IPS-18a (cell line): ENCODE results near the gene ZBTB42.

Experiments used
- H3K27ac ChIP-seq: one replicate; pipeline ENCODE4 v1.5.1; 2013; ENCODE audit warnings: low read length
- H3K27me3 ChIP-seq: one replicate; pipeline ENCODE4 v1.6.1; 2013; ENCODE audit warnings: mild to moderate bottlenecking, low read length; ENCODE audit not compliant: control insufficient read depth, insufficient read depth
- H3K36me3 ChIP-seq: one replicate; pipeline ENCODE4 v1.6.1; 2013; ENCODE audit warnings: low read depth, low read length; ENCODE audit not compliant: control insufficient read depth
- H3K4me1 ChIP-seq: one replicate; pipeline ENCODE4 v1.6.1; 2013; ENCODE audit warnings: low read depth, low read length; ENCODE audit not compliant: control insufficient read depth
- H3K4me3 ChIP-seq: one replicate; pipeline ENCODE4 v1.5.1; 2013; ENCODE audit warnings: low read length
- H3K9ac ChIP-seq: one replicate; pipeline ENCODE4 v1.6.1; 2013; ENCODE audit warnings: mild to moderate bottlenecking, low read length, moderate library complexity
- H3K9me3 ChIP-seq: one replicate; pipeline ENCODE4 v1.6.1; 2013; ENCODE audit warnings: low read depth, low read length; ENCODE audit not compliant: control insufficient read depth

Gene ZBTB42

DNA sequence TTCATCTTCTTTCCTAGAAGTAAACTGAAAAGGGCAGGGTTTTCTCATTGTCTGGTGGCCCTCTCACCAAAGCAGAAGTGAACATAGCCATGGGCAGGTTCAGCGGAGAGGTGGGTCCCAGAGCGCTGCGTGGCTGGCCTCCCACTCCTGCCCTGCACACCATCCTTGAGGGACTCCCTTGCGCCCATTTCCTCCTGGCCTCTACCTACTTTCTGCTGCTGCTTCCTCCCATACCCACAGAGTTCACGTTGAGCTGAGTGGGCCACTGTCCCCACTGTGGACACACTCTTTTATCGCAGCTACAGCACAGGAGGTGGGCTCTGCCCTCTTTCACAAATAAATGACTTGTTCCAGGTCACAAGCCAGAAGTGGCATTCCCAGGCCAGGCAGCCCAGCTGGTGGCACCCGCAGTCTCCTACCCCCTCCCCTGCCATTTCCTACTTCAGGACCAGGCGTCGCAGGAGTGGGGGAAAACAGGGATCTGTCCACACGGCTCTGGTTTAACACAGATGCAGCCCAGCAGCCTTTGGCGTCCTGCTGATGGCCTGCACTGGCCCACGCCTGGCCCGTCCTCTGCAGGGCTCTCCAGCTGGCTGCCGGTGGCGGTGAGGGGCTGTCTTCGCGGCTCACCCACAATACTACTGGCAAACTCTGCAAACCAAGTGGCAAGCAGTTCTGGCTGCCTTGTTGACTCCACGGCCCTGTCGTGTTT is 43.1 kb upstream of the ZBTB42 start:
- Histone ChIP-seq H3K4me1 (peaks cover 5% of the 10 kb centered on the region), H3K27ac (no peak overlapping the region), H3K9ac (no peak overlapping the region), H3K9me3 (no peaks in the 10 kb centered on the region), H3K27me3 (no peaks in the 10 kb centered on the region), H3K4me3 (no peak overlapping the region), H3K36me3 (peaks cover 40% of the 10 kb centered on the region)

DNA sequence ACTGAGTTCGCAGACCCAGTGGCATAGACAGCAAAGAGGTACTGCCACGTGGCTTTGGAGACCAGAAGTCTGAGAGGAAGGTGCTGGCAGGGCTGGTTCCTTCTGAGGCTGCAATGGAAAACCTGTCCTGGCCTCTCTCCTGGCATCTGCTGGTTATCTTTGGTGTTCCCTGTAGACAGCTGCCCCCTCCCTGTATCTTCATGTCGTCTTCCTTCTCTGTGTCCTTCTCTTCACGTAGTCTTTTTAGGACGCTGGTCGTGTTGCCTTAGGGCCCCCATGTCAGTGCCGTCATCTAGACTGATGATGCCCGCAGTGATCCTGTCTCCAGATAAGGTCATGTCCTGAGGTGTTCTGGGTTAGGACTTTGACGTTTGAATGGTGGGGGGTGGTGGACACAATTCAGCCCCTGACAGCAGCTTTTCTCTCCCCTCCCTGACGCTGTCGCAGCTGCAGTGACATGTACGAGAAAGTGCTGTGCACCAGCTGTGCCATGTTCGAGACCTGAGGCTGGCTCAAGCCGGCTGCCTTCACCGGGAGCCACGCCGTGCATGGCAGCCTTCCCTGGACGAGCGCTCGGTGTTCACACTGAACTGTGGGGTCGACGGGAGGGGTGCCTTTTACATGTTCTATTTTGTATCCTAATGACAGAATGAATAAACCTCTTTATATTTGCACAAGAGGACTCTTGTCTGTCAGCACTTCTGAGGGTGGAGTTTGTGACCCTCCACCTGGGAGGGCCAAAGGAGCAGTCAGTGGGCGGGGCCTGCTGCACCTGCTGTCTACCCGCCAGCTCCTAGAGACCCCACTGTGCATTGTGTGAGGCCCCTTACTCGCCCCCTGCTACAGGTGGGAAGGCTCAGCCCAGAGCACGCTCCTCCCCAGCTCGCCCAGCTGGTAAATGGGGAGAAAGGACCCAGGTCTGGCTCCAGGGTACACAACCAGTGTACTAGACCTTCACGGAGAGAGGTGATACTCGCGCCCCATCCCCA is 41.6 kb upstream of the ZBTB42 start:
- Histone ChIP-seq H3K36me3 (peaks cover 40% of the 10 kb centered on the region), H3K27me3 (no peaks in the 10 kb centered on the region), H3K9me3 (no peaks in the 10 kb centered on the region), H3K27ac (no peak overlapping the region), H3K9ac (no peak overlapping the region), H3K4me3 (no peak overlapping the region), H3K4me1 (peaks cover under 1% of the 10 kb centered on the region)

DNA sequence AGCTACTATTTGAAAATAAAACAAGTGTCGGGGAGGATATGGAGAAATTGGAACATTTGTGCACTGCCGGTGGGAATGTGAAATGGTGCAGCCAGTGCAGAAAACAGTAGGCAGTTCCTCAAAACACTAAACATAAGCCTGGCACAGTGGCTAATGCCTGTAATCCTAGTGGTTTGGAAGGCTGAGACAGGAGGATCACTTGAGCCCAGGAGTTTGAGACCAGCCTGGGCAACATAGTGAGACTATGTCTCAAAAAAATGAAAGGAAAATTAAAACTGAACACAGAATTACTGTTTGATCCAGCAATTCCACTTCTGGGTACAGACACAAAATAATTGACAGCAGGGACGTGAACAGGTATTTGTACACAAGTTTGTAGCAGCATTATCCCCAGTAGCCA is 35.4 kb upstream of the ZBTB42 start:
- Histone ChIP-seq H3K9ac (no peak overlapping the region), H3K36me3 (no peaks in the 10 kb centered on the region), H3K27ac (no peak overlapping the region), H3K4me1 (peaks cover 4% of the 10 kb centered on the region), H3K9me3 (no peaks in the 10 kb centered on the region), H3K4me3 (no peak overlapping the region), H3K27me3 (no peaks in the 10 kb centered on the region)

DNA sequence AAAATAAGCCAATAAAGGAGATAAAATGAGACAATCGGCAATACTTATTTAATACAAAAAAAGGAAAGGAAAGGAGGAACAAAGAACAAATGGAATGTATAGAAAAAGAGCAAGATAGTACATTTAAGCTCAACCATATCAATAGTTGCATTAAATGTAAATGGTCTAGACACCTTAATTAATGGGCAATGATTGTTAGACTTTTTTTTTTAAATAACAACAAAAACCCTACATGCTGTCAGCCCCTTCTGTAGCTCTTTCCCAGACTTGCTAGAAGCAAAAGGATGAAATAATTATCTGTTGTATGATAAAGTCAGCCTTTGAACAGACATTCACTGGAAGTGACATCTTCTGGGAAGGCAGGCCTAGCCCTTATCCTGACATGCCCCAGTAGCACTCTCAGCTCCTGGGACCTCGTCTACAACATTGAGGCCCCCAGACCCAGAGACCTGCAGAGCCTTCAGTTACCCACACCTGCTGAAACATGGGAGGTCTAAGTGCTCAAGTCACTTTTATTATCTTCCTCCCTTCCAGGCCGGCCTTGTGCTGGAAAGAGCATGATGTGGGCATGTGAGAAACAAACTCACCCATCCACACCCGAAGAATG is 34.5 kb upstream of the ZBTB42 start:
- Histone ChIP-seq H3K4me3 (no peak overlapping the region), H3K4me1 (peaks cover 4% of the 10 kb centered on the region), H3K27me3 (no peaks in the 10 kb centered on the region), H3K9me3 (no peaks in the 10 kb centered on the region), H3K9ac (no peak overlapping the region), H3K27ac (no peak overlapping the region), H3K36me3 (peaks cover 7% of the 10 kb centered on the region)

DNA sequence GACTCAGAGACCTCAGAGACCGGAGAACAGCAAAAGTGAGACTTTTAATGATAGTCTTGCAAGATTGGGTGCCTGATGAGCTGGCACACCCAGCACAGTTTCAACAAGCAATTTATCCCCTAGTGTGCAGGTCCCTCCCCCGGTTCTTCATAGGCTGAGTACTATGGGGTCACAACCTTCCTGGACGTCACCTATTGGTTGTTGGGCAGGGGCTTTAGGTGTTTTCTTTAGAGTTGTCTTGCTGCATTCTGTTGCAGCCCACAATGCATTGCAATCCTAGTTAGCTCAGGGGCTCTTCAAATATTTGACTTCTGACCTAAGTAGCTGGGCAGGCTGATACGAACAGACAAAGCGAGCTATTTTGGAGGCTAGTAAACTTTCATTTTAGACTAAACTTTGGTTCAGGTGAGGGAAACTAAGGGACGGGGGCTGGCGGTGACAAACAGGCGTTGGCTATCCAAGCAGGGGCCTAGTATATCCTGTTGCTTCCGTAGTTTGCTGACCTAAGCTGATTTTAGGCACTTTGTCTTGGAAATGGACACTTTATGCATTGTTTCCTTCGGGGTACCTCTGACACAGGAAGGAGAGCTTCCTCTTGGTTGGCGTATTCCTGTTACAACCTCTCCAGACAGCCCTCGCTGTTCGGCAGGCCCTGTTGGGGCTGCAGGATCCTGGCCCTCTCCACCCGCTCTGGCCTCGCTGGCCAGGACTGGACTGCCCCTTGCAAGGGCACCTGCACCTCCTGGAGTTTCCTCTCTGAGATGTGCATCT is 33.9 kb upstream of the ZBTB42 start:
- no peak overlapping the region for H3K9ac ChIP-seq
- H3K27ac ChIP-seq: no peak overlapping the region
- H3K4me3 ChIP-seq: no peak overlapping the region

DNA sequence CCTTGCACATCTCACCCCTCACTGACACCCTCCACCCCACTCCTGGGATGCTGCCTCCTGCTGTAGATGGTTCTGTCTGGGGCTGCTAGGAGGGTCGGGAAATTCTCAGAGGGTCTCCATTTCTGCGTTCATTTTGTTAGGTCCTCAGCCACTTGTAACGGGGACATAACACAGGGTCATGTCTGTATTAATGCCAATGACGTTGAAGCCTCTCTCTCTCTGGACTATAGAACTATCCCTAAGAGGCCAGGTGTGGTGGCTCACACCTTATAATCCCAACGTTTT is 33.3 kb upstream of the ZBTB42 start:
- Histone ChIP-seq H3K9me3 (no peaks in the 10 kb centered on the region), H3K9ac (no peak overlapping the region), H3K4me1 (peaks cover 4% of the 10 kb centered on the region), H3K27me3 (no peaks in the 10 kb centered on the region), H3K36me3 (peaks cover 17% of the 10 kb centered on the region), H3K4me3 (no peak overlapping the region), H3K27ac (no peak overlapping the region)

More for the DNA sequence above, 33.9 kb upstream of the ZBTB42 start:
- peaks cover 13% of the 10 kb centered on the region for H3K36me3 ChIP-seq
- H3K9me3 ChIP-seq: no peaks in the 10 kb centered on the region
- H3K4me1 ChIP-seq: peaks cover 4% of the 10 kb centered on the region
- no peaks in the 10 kb centered on the region for H3K27me3 ChIP-seq

DNA sequence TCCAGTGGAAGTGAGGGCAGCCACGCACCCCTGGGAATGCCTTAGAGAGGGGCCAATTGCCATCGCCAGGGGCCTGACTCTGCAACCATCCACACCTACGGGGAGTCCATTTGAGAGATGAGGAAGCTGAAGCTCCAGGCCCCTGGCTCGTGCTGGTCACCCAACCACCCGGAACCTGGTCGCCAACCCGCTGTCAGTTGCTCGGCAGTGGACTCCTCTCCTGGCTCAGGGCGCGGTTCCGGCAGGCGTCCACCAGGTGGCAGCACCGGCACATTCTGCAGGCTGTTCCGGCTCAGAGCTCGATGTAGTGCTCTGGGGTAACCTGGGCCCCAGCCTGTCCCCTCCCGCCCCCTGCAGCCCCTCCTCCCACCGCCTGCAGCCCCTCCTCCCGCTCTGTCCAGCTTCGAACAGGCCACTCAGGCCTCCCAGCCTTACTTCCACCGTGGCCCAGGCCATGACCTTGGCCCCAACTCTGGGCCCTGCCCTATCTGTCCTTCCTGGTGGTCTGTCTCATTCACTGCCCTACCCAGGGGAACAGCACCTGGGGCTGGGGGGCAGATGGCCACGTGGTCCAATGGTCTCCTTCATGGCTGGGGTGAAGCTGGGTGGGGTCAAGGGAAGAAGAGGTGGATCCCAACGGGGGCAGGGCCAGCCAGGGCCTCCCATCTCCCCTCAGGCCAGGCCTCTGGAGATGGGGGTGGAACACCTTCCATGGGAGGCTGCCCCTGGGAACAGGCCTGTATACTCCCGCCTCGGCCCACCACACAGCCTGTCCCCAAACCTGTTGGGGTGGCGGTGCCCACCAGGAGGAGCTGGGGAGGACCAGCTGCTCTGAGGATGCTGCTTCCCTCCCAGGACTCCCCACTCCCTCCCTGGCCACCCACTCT is 32.2 kb upstream of the ZBTB42 start:
- H3K9me3 ChIP-seq: no peaks in the 10 kb centered on the region
- peaks cover 4% of the 10 kb centered on the region for H3K4me1 ChIP-seq
- H3K36me3 ChIP-seq: peaks cover 27% of the 10 kb centered on the region
- no peak overlapping the region for H3K9ac ChIP-seq
- no peaks in the 10 kb centered on the region for H3K27me3 ChIP-seq
- peak overlapping the region; percentile 22 for H3K4me3 ChIP-seq
- no peak overlapping the region for H3K27ac ChIP-seq

DNA sequence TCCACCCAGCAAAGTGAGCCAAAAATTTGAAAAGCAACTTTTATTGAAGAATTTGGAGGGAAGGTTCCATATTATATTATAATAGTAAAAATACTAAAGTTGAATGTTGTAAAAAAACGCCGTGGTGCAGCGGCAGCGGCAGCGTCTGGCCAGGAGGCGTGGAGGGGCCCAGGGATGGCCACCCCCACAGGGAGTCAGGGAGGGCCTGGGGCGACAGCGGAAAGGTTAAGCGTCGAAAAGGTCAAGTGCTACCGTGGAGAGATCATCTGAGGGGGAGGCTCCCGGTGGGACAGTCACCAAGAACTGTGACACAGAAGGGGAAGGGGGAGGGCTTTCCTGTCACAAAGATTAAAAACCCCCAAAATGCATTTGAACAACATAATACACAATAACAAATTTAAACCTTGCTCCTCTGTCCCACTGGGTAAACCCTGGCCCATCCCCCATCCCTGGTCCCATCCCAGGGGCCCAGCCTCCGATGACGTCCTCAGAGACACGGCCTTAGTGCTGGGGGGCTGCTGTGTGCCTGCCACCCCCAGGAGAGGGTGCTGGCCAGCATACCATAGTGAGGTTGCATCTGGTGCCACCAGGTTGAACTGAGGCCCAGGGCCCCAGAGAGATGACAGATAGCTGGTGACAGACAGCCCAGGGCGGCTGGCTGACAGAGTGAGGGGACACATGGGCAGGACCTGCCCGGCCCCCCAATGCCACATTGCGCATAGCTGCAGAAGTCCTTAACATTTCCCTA is 31.4 kb upstream of the ZBTB42 start:
- Histone ChIP-seq H3K9ac (no peak overlapping the region), H3K9me3 (no peaks in the 10 kb centered on the region), H3K4me1 (peaks cover 4% of the 10 kb centered on the region), H3K4me3 (no peak overlapping the region), H3K27ac (no peak overlapping the region), H3K27me3 (no peaks in the 10 kb centered on the region), H3K36me3 (peaks cover 27% of the 10 kb centered on the region)

DNA sequence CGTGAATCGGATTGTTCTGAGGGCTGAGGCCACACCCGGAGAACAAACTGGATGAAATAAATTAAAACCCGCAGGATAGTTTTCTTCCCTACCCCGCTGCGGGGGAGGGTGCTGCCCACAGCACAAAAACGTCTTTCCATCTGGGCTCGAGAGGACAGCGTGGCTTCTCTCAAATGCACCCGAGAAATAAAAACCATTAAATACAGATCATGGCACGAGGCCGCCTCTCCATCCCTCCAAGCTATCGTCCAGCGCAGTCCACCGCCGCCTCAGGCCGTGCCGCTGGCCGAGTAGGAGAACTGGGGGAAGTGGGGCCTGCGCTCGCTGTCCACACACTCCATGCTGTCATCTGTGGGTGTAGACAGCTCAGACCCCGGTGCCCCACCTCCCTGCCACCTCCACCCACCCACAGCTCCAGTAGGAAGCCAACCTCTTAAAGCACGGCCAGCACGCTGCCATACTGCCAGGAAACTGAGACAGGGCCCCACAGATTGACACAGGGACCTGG is 30.8 kb upstream of the ZBTB42 start:
- peaks cover 27% of the 10 kb centered on the region for H3K36me3 ChIP-seq
- H3K27me3 ChIP-seq: no peaks in the 10 kb centered on the region
- H3K9me3 ChIP-seq: no peaks in the 10 kb centered on the region
- H3K4me3 ChIP-seq: no peak overlapping the region
- H3K27ac ChIP-seq: no peak overlapping the region
- H3K4me1 ChIP-seq: peaks cover 4% of the 10 kb centered on the region
- H3K9ac ChIP-seq: no peak overlapping the region

DNA sequence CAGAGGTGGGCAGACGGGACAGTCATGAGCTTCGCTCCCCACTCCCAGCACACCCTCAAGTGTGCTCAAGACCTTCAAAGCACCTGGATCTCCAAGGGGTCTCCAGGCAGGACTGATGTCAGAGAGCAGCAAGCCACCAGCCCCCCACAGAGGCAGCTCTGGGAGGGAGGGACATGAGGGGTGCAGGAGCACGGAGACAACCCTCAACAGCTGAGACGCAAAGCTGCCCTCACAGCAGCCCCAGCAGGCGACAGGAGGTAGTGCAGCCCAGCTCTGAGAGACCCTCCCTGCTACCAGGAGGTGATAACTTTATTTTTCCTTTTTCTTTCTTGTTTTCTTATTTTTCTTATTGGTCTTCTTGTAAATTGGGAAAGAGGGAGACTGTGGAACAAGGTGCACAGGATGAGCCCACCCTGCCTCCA is 30.0 kb upstream of the ZBTB42 start:
- Histone ChIP-seq H3K36me3 (peaks cover 27% of the 10 kb centered on the region), H3K4me1 (peaks cover 4% of the 10 kb centered on the region), H3K27ac (no peak overlapping the region), H3K9ac (no peak overlapping the region), H3K27me3 (no peaks in the 10 kb centered on the region), H3K9me3 (no peaks in the 10 kb centered on the region), H3K4me3 (no peak overlapping the region)
